Neural progenitor cell (in vitro differentiated cells): ENCODE results near the gene PTPRG. TPM values are rescaled to one million over a fixed set of nuclear protein-coding genes. Genes with fewer than 3 reads are reported as not detected.

Source experiments
- DNase-seq: peaks from one replicate; pipeline ENCODE4 v3.0.0-alpha.2; 2016; ENCODE audit warnings: low spot score
- H2AFZ ChIP-seq: fragments of 200-600 bp; sonication (generic); replicated peaks from 2 replicates; pipeline ENCODE4 v1.6.1; 2016; ENCODE audit warnings: antibody characterized with exemption
- H3F3A ChIP-seq: fragments of 200-600 bp; sonication (generic); 2 replicates; pipeline ENCODE4 v1.6.1; 2016; ENCODE audit warnings: antibody characterized with exemption, low read depth
- H3K27ac ChIP-seq: fragments of 200-600 bp; sonication (generic); 2 replicates; pipeline ENCODE4 v1.5.1; 2016; ENCODE audit warnings: mild to moderate bottlenecking
- H3K27me3 ChIP-seq: fragments of 200-600 bp; sonication (generic); 2 replicates; pipeline ENCODE4 v1.6.1; 2016; ENCODE audit warnings: mild to moderate bottlenecking, moderate library complexity
- H3K36me3 ChIP-seq: fragments of 200-600 bp; sonication (generic); 2 replicates; pipeline ENCODE4 v1.5.1; 2016
- H3K4me1 ChIP-seq: fragments of 200-600 bp; sonication (generic); 2 replicates; pipeline ENCODE4 v1.6.1; 2016; ENCODE audit warnings: mixed run types
- H3K4me2 ChIP-seq: fragments of 200-600 bp; sonication (generic); 2 replicates; pipeline ENCODE4 v1.6.1; 2016
- H3K4me3 ChIP-seq: fragments of 200-600 bp; sonication (generic); 2 replicates; pipeline ENCODE4 v1.5.1; 2016
- H3K79me2 ChIP-seq: fragments of 200-600 bp; sonication (generic); 2 replicates; pipeline ENCODE4 v1.6.1; 2016; ENCODE audit warnings: low read depth
- H3K9ac ChIP-seq: fragments of 200-600 bp; sonication (generic); 2 replicates; pipeline ENCODE4 v1.6.1; 2016
- H3K9me3 ChIP-seq: fragments of 200-600 bp; sonication (generic); 2 replicates; pipeline ENCODE4 v1.5.1; 2016; ENCODE audit warnings: low read depth
- H4K20me1 ChIP-seq: fragments of 200-600 bp; sonication (generic); 2 replicates; pipeline ENCODE4 v1.6.1; 2016; ENCODE audit warnings: low read depth
- H3K27ac Mint-ChIP-seq: 3 replicates; pipeline ENCODE4 v1.8.0; 2021; ENCODE audit warnings: mixed read lengths
- H3K27me3 Mint-ChIP-seq: 2 replicates; pipeline ENCODE4 v1.8.0; 2022; ENCODE audit warnings: low read depth, mild to moderate bottlenecking, inconsistent platforms, moderate library complexity, mixed read lengths; ENCODE audit not compliant: insufficient read depth
- H3K36me3 Mint-ChIP-seq: 3 replicates; pipeline ENCODE4 v1.8.0; 2021; ENCODE audit warnings: mixed read lengths
- H3K4me1 Mint-ChIP-seq: 3 replicates; pipeline ENCODE4 v1.8.0; 2021; ENCODE audit warnings: mixed read lengths
- H3K4me3 Mint-ChIP-seq: 3 replicates; pipeline ENCODE4 v1.8.0; 2021; ENCODE audit warnings: mild to moderate bottlenecking, moderate library complexity, mixed read lengths
- H3K9me3 Mint-ChIP-seq: 3 replicates; pipeline ENCODE4 v1.8.0; 2020; ENCODE audit warnings: mixed read lengths
- CTCF ChIP-seq: fragments of 200-600 bp; sonication (generic); IDR thresholded peaks from 2 replicates; pipeline ENCODE4 v1.5.1; 2017; ENCODE audit warnings: antibody characterized with exemption, mild to moderate bottlenecking
- EZH2 ChIP-seq: fragments of 200-600 bp; sonication (generic); IDR thresholded peaks from 2 replicates; pipeline ENCODE4 v1.6.1; 2017; ENCODE audit warnings: antibody characterized with exemption, mild to moderate bottlenecking, moderate library complexity
- EZH2phosphoT487 ChIP-seq: fragments of 200-600 bp; sonication (generic); IDR thresholded peaks from 2 replicates; pipeline ENCODE4 v1.6.1; 2017; ENCODE audit warnings: antibody characterized with exemption
- total RNA-seq: library from RNA; depleted of rRNA; stranded (reverse); fragments of >200 nt; gene quantifications from 2 replicates; pipeline ENCODE4 v1.2.3, GENCODE V29; 2015; ENCODE audit warnings: low replicate concordance

The PTPRG gene
- total RNA-seq, 1 donor from 2014 or later, result 65.3 TPM

GRCh38 chr3:61768284-61769037 lies 207.1 kb downstream of the PTPRG start:
- H3K27me3 ChIP-seq, result no peaks in the 10 kb centered on the region
- TF ChIP-seq CTCF (no peak), EZH2 (no peak), EZH2phosphoT487 (no peak)
- H2AFZ ChIP-seq, result no peak overlapping the region
- H3F3A ChIP-seq, result no peaks in the 10 kb centered on the region
- H3K79me2 ChIP-seq, result peaks cover 96% of the 10 kb centered on the region
- H3K4me1 Mint-ChIP-seq, result peaks cover 5% of the 10 kb centered on the region
- H4K20me1 ChIP-seq, result peaks cover 39% of the 10 kb centered on the region
- H3K36me3 Mint-ChIP-seq, result peaks cover 2% of the 10 kb centered on the region
- H3K27me3 Mint-ChIP-seq, result peaks cover 3% of the 10 kb centered on the region
- peak overlapping the region; percentile 2 for H3K27ac Mint-ChIP-seq
- H3K4me3 ChIP-seq, result no peak overlapping the region
- no peaks in the 10 kb centered on the region for H3K9me3 Mint-ChIP-seq
- peaks cover 5% of the 10 kb centered on the region for H3K4me1 ChIP-seq
- H3K9ac ChIP-seq, result no peak overlapping the region
- no peak overlapping the region for H3K4me3 Mint-ChIP-seq
- no peaks in the 10 kb centered on the region for H3K9me3 ChIP-seq
- no peak for DNase-seq
- H3K27ac ChIP-seq, result no peak overlapping the region
- H3K36me3 ChIP-seq, result no peaks in the 10 kb centered on the region
- no peak overlapping the region for H3K4me2 ChIP-seq

GRCh38 chr3:61769266-61769990 lies 208.1 kb downstream of the PTPRG start:
- DNase-seq, result no peak
- H3F3A ChIP-seq, result no peaks in the 10 kb centered on the region
- H4K20me1 ChIP-seq, result peaks cover 30% of the 10 kb centered on the region
- no peak overlapping the region for H3K27ac Mint-ChIP-seq
- H3K9ac ChIP-seq, result no peak overlapping the region
- H3K27me3 ChIP-seq, result no peaks in the 10 kb centered on the region
- peaks cover 9% of the 10 kb centered on the region for H3K4me1 ChIP-seq
- no peak overlapping the region for H3K4me3 Mint-ChIP-seq
- H3K36me3 ChIP-seq, result no peaks in the 10 kb centered on the region
- peaks cover 98% of the 10 kb centered on the region for H3K79me2 ChIP-seq
- H3K27ac ChIP-seq, result no peak overlapping the region
- H3K4me1 Mint-ChIP-seq, result peaks cover 5% of the 10 kb centered on the region
- H3K36me3 Mint-ChIP-seq, result peaks cover 2% of the 10 kb centered on the region
- no peaks in the 10 kb centered on the region for H3K9me3 ChIP-seq
- no peak overlapping the region for H3K4me2 ChIP-seq
- H3K4me3 ChIP-seq, result no peak overlapping the region
- peaks cover 3% of the 10 kb centered on the region for H3K27me3 Mint-ChIP-seq
- no peak for TF ChIP-seq EZH2phosphoT487
- H3K9me3 Mint-ChIP-seq, result no peaks in the 10 kb centered on the region
- H2AFZ ChIP-seq, result no peak overlapping the region

GRCh38 chr3:61771976-61772375 lies 210.6 kb downstream of the PTPRG start:
- H3K27me3 Mint-ChIP-seq, result peaks cover 3% of the 10 kb centered on the region
- peaks cover 45% of the 10 kb centered on the region for H4K20me1 ChIP-seq
- no peak overlapping the region for H3K4me3 ChIP-seq
- H3K4me3 Mint-ChIP-seq, result no peak overlapping the region
- H3K36me3 ChIP-seq, result no peaks in the 10 kb centered on the region
- H3K4me1 ChIP-seq, result peaks cover 13% of the 10 kb centered on the region
- peaks cover 2% of the 10 kb centered on the region for H3K36me3 Mint-ChIP-seq
- no peak for DNase-seq
- H3F3A ChIP-seq, result no peaks in the 10 kb centered on the region
- peaks cover 13% of the 10 kb centered on the region for H3K4me1 Mint-ChIP-seq
- H3K27ac Mint-ChIP-seq, result no peak overlapping the region
- no peaks in the 10 kb centered on the region for H3K9me3 ChIP-seq
- H3K27ac ChIP-seq, result no peak overlapping the region
- H2AFZ ChIP-seq, result no peak overlapping the region
- H3K9me3 Mint-ChIP-seq, result no peaks in the 10 kb centered on the region
- no peak for TF ChIP-seq EZH2
- TF ChIP-seq EZH2phosphoT487, result no peak
- TF ChIP-seq CTCF, result no peak
- no peak overlapping the region for H3K9ac ChIP-seq
- peaks cover 95% of the 10 kb centered on the region for H3K79me2 ChIP-seq
- no peak overlapping the region for H3K4me2 ChIP-seq
- H3K27me3 ChIP-seq, result no peaks in the 10 kb centered on the region

GRCh38 chr3:61772456-61772855 lies 211.1 kb downstream of the PTPRG start:
- no peak for TF ChIP-seq CTCF
- no peak for TF ChIP-seq EZH2
- no peak for TF ChIP-seq EZH2phosphoT487
- no peaks in the 10 kb centered on the region for H3K9me3 Mint-ChIP-seq

More at GRCh38 chr3:61772456-61772855, 211.1 kb downstream of the PTPRG start:
- no peak overlapping the region for H2AFZ ChIP-seq
- peaks cover 45% of the 10 kb centered on the region for H4K20me1 ChIP-seq
- H3K27ac ChIP-seq, result no peak overlapping the region
- H3K4me1 ChIP-seq, result peaks cover 13% of the 10 kb centered on the region
- H3K4me3 ChIP-seq, result no peak overlapping the region
- no peaks in the 10 kb centered on the region for H3K27me3 ChIP-seq
- H3K27me3 Mint-ChIP-seq, result peaks cover 3% of the 10 kb centered on the region
- no peaks in the 10 kb centered on the region for H3K36me3 ChIP-seq
- H3K9me3 ChIP-seq, result no peaks in the 10 kb centered on the region
- peaks cover 15% of the 10 kb centered on the region for H3K4me1 Mint-ChIP-seq
- H3F3A ChIP-seq, result no peaks in the 10 kb centered on the region
- no peak for DNase-seq
- H3K4me2 ChIP-seq, result no peak overlapping the region
- H3K27ac Mint-ChIP-seq, result no peak overlapping the region
- peaks cover 4% of the 10 kb centered on the region for H3K36me3 Mint-ChIP-seq
- peaks cover 95% of the 10 kb centered on the region for H3K79me2 ChIP-seq
- no peak overlapping the region for H3K4me3 Mint-ChIP-seq
- H3K9ac ChIP-seq, result no peak overlapping the region
